ENCODE data around the gene HIVEP2. TPM values are rescaled to one million over a fixed set of nuclear protein-coding genes. Genes with fewer than 3 reads are reported as not detected.
A peak's percentile ranks its signal among the peaks of the same experiment; 100 is the strongest.

HIVEP2 gene
- total and polyA plus RNA-seq, 2 donors (not counting 3 experiments of a cell fraction or from before 2014, with no cell fraction given), result 1.3 to 4.7 TPM

- H3K27me3 ChIP-seq (ENCODE audit: control insufficient read depth in 2 of 2, insufficient read depth in 2 of 2, low read length in 2 of 2), result no peaks in the 10 kb centered on the region
- peak overlapping the region; percentile 55 for H3K4me2 ChIP-seq (ENCODE audit: insufficient read depth, low read length)
- H3K4me1 ChIP-seq (ENCODE audit: control insufficient read depth, extremely low read depth, insufficient read depth, low read length), result peaks cover 11% of the 10 kb centered on the region
- BruUV-seq (replicated peaks), result no TSS peak
- no peaks in the 10 kb centered on the region for H3K79me2 ChIP-seq (ENCODE audit: control insufficient read depth, insufficient read depth, low read length)
- intact Hi-C loops (cut with micrococcal nuclease) (no loop called here), dilution Hi-C loops (cut with MboI; ENCODE audit: extremely low pct_ligation_motif_present, low sequenced_read_pairs) (no loop called here)
- no peaks in the 10 kb centered on the region for H3K36me3 ChIP-seq (ENCODE audit: control insufficient read depth in 2 of 2, extremely low read depth in 1 of 2, insufficient read depth in 2 of 2, low read length in 2 of 2)
- H2AFZ ChIP-seq (ENCODE audit: low read depth, low read length), result no peak overlapping the region
- FAIRE-seq, result no peak
- TF ChIP-seq, protein P1, sequence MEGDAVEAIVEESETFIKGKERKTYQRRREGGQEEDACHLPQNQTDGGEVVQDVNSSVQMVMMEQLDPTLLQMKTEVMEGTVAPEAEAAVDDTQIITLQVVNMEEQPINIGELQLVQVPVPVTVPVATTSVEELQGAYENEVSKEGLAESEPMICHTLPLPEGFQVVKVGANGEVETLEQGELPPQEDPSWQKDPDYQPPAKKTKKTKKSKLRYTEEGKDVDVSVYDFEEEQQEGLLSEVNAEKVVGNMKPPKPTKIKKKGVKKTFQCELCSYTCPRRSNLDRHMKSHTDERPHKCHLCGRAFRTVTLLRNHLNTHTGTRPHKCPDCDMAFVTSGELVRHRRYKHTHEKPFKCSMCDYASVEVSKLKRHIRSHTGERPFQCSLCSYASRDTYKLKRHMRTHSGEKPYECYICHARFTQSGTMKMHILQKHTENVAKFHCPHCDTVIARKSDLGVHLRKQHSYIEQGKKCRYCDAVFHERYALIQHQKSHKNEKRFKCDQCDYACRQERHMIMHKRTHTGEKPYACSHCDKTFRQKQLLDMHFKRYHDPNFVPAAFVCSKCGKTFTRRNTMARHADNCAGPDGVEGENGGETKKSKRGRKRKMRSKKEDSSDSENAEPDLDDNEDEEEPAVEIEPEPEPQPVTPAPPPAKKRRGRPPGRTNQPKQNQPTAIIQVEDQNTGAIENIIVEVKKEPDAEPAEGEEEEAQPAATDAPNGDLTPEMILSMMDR (IDR thresholded peaks at IDR 0.05; ENCODE audit: extremely low read depth in 1 of 2, insufficient read depth in 1 of 2, low read depth in 1 of 2, low read length in 2 of 2), result no peak
- no peak for TF ChIP-seq POLR2A (IDR thresholded peaks at IDR 0.05; ENCODE audit: low read depth, low read length)
- no peak overlapping the region for H3K9ac ChIP-seq (replicated peaks; ENCODE audit: extremely low read depth, insufficient read depth, low read length)
- CTCF ChIA-PET, result interaction anchor here (1.2 kb wide), 1 partner anchor 9 kb away, joined by 3 read pairs; no protein-coding TSS in a partner anchor
- H4K20me1 ChIP-seq (replicated peaks; ENCODE audit: control insufficient read depth, extremely low read depth, insufficient read depth, low read length), result no peaks in the 10 kb centered on the region
- H3K4me3 ChIP-seq (replicated peaks in 1 of 3; ENCODE audit: insufficient read depth in 1 of 3, low read depth in 1 of 3, low read length in 3 of 3), result no peak overlapping the region
- DNase-seq (ENCODE audit: low read depth, low spot score), result no peak
- POLR2A ChIA-PET, result no interaction called here
- H3K9me1 ChIP-seq (replicated peaks; ENCODE audit: control insufficient read depth, extremely low read depth, insufficient read depth, low read length), result no peaks in the 10 kb centered on the region
- no peaks in the 10 kb centered on the region for H3K9me3 ChIP-seq (replicated peaks; ENCODE audit: control insufficient read depth, insufficient read depth, low read length)
- no peak overlapping the region for H3K27ac ChIP-seq (ENCODE audit: insufficient read depth, low read depth, low read length)
These were observed 163.8 kb downstream of the HIVEP2 start for GRCh38 chr6:142781129-142781528.

DNA sequence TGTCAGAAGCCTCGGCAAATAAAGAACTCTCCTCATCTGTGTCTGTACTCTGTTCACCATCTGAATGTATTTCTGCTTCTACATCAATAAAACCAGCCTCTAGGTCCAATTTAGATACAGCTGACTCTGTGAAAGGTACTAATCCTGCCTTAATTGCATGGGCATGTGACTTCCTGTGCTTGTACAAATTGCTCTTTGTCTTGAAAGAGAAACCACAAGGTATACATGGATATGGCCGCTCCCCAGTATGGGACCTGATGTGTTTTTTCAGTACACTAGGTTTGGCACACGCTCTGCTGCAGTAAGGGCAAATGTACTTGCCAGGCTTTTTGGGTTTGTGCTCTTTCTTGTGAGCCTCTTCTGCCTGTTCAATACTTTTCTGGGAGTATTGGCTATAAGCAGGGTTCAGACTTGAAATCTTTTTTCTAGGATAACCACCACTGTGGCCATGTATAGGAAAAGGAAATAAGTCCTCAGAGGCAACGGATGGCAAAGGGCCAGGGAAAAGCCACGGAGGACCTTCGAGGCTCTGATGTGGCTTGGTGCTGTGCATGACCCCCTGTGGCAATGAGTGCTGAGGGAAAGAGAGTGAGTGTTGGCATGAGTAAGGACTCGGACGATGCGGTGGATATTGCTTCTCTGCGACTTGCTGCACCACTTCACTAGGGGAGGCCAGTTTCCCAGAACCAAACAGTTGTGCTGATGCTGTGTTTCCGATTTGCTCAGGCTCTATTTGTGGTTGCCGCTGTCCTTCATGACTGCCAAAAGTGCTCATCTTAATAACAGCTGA is 170.9 kb downstream of the HIVEP2 start:
- H3K79me2 ChIP-seq (ENCODE audit: control insufficient read depth, insufficient read depth, low read length), result no peaks in the 10 kb centered on the region
- no peak overlapping the region for H3K4me3 ChIP-seq (replicated peaks in 1 of 3; ENCODE audit: insufficient read depth in 1 of 3, low read depth in 1 of 3, low read length in 3 of 3)
- ChIA-PET POLR2A (no interaction called here), CTCF (interaction anchor here (1.8 kb wide), 1 partner anchor 46 kb away, joined by 4 read pairs; no protein-coding TSS in a partner anchor)
- H2AFZ ChIP-seq (ENCODE audit: low read depth, low read length), result no peak overlapping the region
- H3K4me1 ChIP-seq (ENCODE audit: control insufficient read depth, extremely low read depth, insufficient read depth, low read length), result no peaks in the 10 kb centered on the region
- no peak overlapping the region for H3K27ac ChIP-seq (ENCODE audit: insufficient read depth, low read depth, low read length)
- no peaks in the 10 kb centered on the region for H3K27me3 ChIP-seq (ENCODE audit: control insufficient read depth in 2 of 2, insufficient read depth in 2 of 2, low read length in 2 of 2)
- dilution Hi-C loops (cut with MboI; ENCODE audit: extremely low pct_ligation_motif_present, low sequenced_read_pairs), result no loop called here
- no peaks in the 10 kb centered on the region for H3K9me3 ChIP-seq (replicated peaks; ENCODE audit: control insufficient read depth, insufficient read depth, low read length)
- H3K9ac ChIP-seq (replicated peaks; ENCODE audit: extremely low read depth, insufficient read depth, low read length), result no peak overlapping the region
- no peaks in the 10 kb centered on the region for H3K9me1 ChIP-seq (replicated peaks; ENCODE audit: control insufficient read depth, extremely low read depth, insufficient read depth, low read length)
- DNase-seq (ENCODE audit: low read depth, low spot score), result no peak
- intact Hi-C loops (cut with micrococcal nuclease), result no loop called here
- no TSS peak for BruUV-seq (replicated peaks)
- no peak overlapping the region for H3K4me2 ChIP-seq (ENCODE audit: insufficient read depth, low read length)
- no peaks in the 10 kb centered on the region for H3K36me3 ChIP-seq (ENCODE audit: control insufficient read depth in 2 of 2, extremely low read depth in 1 of 2, insufficient read depth in 2 of 2, low read length in 2 of 2)
- FAIRE-seq, result no peak
- H4K20me1 ChIP-seq (replicated peaks; ENCODE audit: control insufficient read depth, extremely low read depth, insufficient read depth, low read length), result no peaks in the 10 kb centered on the region
- TF ChIP-seq GATA2 (IDR thresholded peaks at IDR 0.05; ENCODE audit: insufficient read depth, insufficient read length, low read depth, low read length) (no peak), FOS (IDR thresholded peaks at IDR 0.05; ENCODE audit: borderline replicate concordance, insufficient read depth, low read length) (no peak), POLR2A (IDR thresholded peaks at IDR 0.05; ENCODE audit: low read depth, low read length) (no peak), POLR2AphosphoS5 (IDR thresholded peaks at IDR 0.05; ENCODE audit: insufficient read depth, low read depth, low read length) (no peak), MYC (IDR thresholded peaks at IDR 0.05; ENCODE audit: low read depth, low read length) (no peak), MAX (IDR thresholded peaks at IDR 0.05; ENCODE audit: insufficient read depth, insufficient read length) (no peak), EZH2 (IDR thresholded peaks at IDR 0.05; ENCODE audit: borderline replicate concordance, low read depth, low read length, severe bottlenecking) (no peak), JUN (IDR thresholded peaks at IDR 0.05; ENCODE audit: borderline replicate concordance, insufficient read depth, insufficient read length, low read depth) (no peak)
- TF ChIP-seq, protein P1 (IDR thresholded peaks at IDR 0.05; ENCODE audit: extremely low read depth in 1 of 2, insufficient read depth in 1 of 2, low read depth in 1 of 2, low read length in 2 of 2), result no peak
